Sigmoid colon (tissue), 4 donors: ENCODE results near the gene EPN3.

Experiments used
- POLR2A ChIP-seq, 2 donors: fragments of 450-650 bp; IDR thresholded peaks; one replicate each; pipeline ENCODE4 v1.6.1; 2016; ENCODE audit warnings: antibody characterized with exemption in 2 of 2, mild to moderate bottlenecking in 2 of 2, moderate library complexity in 2 of 2
- POLR2AphosphoS5 ChIP-seq, 4 donors: sonication (generic); formaldehyde crosslinking; IDR thresholded peaks; one replicate each; pipeline ENCODE4 v1.6.1; 2017; ENCODE audit warnings: antibody characterized with exemption in 4 of 4
- TF ChIP-seq, protein P1 (sequence below), 4 experiments: fragments of 450-650 bp in 3 of 4; fragments of 200-600 bp in 1 of 4; IDR thresholded peaks; one replicate each; pipeline ENCODE4 v1.5.1; 2016 to 2019; ENCODE audit warnings: antibody characterized with exemption in 4 of 4, mild to moderate bottlenecking in 3 of 4, moderate library complexity in 2 of 4

GRCh38 chr17:50554201-50554600 lies 21.7 kb downstream of the EPN3 start:
- TF ChIP-seq, protein P1, sequence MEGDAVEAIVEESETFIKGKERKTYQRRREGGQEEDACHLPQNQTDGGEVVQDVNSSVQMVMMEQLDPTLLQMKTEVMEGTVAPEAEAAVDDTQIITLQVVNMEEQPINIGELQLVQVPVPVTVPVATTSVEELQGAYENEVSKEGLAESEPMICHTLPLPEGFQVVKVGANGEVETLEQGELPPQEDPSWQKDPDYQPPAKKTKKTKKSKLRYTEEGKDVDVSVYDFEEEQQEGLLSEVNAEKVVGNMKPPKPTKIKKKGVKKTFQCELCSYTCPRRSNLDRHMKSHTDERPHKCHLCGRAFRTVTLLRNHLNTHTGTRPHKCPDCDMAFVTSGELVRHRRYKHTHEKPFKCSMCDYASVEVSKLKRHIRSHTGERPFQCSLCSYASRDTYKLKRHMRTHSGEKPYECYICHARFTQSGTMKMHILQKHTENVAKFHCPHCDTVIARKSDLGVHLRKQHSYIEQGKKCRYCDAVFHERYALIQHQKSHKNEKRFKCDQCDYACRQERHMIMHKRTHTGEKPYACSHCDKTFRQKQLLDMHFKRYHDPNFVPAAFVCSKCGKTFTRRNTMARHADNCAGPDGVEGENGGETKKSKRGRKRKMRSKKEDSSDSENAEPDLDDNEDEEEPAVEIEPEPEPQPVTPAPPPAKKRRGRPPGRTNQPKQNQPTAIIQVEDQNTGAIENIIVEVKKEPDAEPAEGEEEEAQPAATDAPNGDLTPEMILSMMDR (IDR thresholded peaks at IDR 0.05), result no peak
- no peak for TF ChIP-seq POLR2A (IDR thresholded peaks at IDR 0.05)
- TF ChIP-seq POLR2AphosphoS5 (IDR thresholded peaks at IDR 0.05), result no peak
